ENCODE measurements around the gene WIPF1.

- no peak for TF ChIP-seq CTCF (IDR thresholded peaks at IDR 0.05)
- no peak for TF ChIP-seq POLR2AphosphoS5 (IDR thresholded peaks at IDR 0.05; ENCODE audit: insufficient read depth in 1 of 2, low read depth in 1 of 2)
Measured at GRCh38 chr2:174623106-174623637, 25.6 kb upstream of the WIPF1 start.
